ENCODE results near the gene TIMM23. TPM values are rescaled to one million over a fixed set of nuclear protein-coding genes. Genes with fewer than 3 reads are reported as not detected.

Gene TIMM23
- polyA plus RNA-seq, 2 of the 4 experiments (the other 2 are of a cell fraction) = 134 to 202 TPM

DNA sequence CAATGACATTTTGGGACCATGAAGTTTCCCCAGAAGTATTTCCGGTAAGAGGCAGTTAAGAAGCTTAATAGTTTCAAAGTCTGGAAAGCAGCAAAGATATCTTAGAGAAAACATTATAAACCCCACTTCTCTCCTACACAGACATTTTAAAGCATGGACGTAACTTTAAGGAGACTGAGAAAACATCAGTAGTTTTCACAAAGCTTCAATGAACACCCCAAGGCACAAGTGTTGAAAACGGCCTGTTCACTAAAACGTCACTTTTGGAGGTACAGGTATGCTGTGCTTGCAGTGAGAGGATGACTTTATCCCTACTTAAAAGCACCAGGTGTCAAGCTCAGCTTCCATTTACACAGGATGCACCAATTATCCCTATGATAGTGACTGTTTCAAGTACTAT lies 33.1 kb downstream of the TIMM23 start (continued):
- TF ChIP-seq, protein P1, sequence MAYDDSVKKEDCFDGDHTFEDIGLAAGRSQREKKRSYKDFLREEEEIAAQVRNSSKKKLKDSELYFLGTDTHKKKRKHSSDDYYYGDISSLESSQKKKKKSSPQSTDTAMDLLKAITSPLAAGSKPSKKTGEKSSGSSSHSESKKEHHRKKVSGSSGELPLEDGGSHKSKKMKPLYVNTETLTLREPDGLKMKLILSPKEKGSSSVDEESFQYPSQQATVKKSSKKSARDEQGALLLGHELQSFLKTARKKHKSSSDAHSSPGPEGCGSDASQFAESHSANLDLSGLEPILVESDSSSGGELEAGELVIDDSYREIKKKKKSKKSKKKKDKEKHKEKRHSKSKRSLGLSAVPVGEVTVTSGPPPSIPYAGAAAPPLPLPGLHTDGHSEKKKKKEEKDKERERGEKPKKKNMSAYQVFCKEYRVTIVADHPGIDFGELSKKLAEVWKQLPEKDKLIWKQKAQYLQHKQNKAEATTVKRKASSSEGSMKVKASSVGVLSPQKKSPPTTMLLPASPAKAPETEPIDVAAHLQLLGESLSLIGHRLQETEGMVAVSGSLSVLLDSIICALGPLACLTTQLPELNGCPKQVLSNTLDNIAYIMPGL (CRISPR knock-in tag; IDR thresholded peaks at IDR 0.05; ENCODE audit: borderline replicate concordance) = no peak
- TF ChIP-seq ESRRA (IDR thresholded peaks at IDR 0.05; ENCODE audit: borderline replicate concordance, low read length) (no peak), NPAS2 (CRISPR knock-in tag; IDR thresholded peaks at IDR 0.05; ENCODE audit: borderline replicate concordance) (no peak), RFX5 (IDR thresholded peaks at IDR 0.05) (no peak), PHF8 (IDR thresholded peaks at IDR 0.05; ENCODE audit: borderline replicate concordance, low read depth) (no peak), MAFK (IDR thresholded peaks at IDR 0.05; ENCODE audit: partially characterized antibody) (no peak), JUNB (IDR thresholded peaks at IDR 0.05) (no peak), NFE2L2 (conservative IDR thresholded peaks at IDR 0.05; ENCODE audit: low read length) (no peak), BHLHE40 (IDR thresholded peaks at IDR 0.05; ENCODE audit: low read depth, low read length) (no peak)
- TF ChIP-seq, protein P2, sequence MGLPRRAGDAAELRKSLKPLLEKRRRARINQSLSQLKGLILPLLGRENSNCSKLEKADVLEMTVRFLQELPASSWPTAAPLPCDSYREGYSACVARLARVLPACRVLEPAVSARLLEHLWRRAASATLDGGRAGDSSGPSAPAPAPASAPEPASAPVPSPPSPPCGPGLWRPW (IDR thresholded peaks at IDR 0.05) = no peak
- TF ChIP-seq, protein P3, sequence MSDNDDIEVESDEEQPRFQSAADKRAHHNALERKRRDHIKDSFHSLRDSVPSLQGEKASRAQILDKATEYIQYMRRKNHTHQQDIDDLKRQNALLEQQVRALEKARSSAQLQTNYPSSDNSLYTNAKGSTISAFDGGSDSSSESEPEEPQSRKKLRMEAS (IDR thresholded peaks at IDR 0.05) = no peak

DNA sequence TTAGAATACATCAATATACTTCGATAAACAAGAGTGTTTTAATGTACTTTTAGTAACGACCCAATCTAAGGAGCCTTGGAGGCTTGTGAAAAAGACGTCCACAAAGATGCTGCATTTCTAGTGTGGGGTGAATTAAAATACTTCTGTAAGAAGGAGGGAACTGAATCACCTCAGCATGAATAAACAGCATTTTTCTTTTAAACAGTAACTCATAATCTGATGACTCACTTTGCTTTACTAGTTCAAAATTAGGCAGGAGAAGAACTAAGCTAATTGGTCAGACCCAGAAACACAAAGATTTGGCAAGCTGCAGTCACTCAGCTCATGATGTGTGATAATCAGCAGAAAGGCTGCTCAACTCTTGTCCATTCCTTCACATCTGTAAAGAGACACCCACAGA lies 33.9 kb downstream of the TIMM23 start:
- ChIA-PET POLR2A (no interaction called here), CTCF (no interaction called here)
- peak overlapping the region in 1 of 2 experiments; percentile 4; a peak in 1 of 6 replicates for H3K27ac ChIP-seq
- 40% methylated on average over 3 of the region's 3 CpGs for WGBS (ENCODE audit: missing lambda C conversion rate)
- TF ChIP-seq FOSL2 (IDR thresholded peaks at IDR 0.05) = no peak
- TF ChIP-seq FOSL2 (CRISPR knock-in tag; IDR thresholded peaks at IDR 0.05) = peak; percentile 54
- no peak for TF ChIP-seq JUNB (IDR thresholded peaks at IDR 0.05)
- TF ChIP-seq, protein P4, sequence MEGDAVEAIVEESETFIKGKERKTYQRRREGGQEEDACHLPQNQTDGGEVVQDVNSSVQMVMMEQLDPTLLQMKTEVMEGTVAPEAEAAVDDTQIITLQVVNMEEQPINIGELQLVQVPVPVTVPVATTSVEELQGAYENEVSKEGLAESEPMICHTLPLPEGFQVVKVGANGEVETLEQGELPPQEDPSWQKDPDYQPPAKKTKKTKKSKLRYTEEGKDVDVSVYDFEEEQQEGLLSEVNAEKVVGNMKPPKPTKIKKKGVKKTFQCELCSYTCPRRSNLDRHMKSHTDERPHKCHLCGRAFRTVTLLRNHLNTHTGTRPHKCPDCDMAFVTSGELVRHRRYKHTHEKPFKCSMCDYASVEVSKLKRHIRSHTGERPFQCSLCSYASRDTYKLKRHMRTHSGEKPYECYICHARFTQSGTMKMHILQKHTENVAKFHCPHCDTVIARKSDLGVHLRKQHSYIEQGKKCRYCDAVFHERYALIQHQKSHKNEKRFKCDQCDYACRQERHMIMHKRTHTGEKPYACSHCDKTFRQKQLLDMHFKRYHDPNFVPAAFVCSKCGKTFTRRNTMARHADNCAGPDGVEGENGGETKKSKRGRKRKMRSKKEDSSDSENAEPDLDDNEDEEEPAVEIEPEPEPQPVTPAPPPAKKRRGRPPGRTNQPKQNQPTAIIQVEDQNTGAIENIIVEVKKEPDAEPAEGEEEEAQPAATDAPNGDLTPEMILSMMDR (IDR thresholded peaks at IDR 0.05) = no peak
- peaks cover 20% of the 10 kb centered on the region for H3K4me1 ChIP-seq
- no peaks in the 10 kb centered on the region for H3K9me3 ChIP-seq
- FAIRE-seq = no peak
- DNase-seq (ENCODE audit: low read depth in 1 of 2, low spot score in 1 of 2) = no peak
- no peak; a peak in 1 of 6 replicates for ATAC-seq
- no peak overlapping the region for H3K4me3 ChIP-seq
- H3K4me2 ChIP-seq = 0 out of 3 replicates have a peak overlapping the region, but pooled peaks have one; percentile 25

DNA sequence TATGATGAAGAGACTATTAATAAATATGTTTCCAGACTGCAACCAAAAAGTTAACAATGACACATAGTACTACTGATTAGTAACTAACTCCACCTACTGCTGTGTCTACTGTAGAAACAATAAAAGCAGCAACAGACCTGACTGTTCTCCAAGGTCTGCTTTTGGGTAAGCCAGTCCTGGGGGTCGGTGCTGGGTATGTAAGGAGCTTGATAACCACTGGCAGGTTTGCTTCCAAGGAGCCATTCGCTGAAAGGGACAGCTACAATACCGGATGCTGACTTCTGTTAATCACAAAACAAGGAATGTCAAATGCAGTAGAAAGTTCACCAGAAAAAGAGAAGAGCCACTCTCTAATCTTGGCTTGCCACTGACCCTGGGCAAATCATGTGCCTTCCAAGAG lies 40.5 kb downstream of the TIMM23 start:
- DNase-seq (ENCODE audit: low read depth in 1 of 2, low spot score in 1 of 2) (no peak), ATAC-seq (no peak), FAIRE-seq (no peak)
- Histone ChIP-seq H3K27ac (no peak overlapping the region), H3K9me3 (no peaks in the 10 kb centered on the region), H3K4me1 (no peaks in the 10 kb centered on the region), H3K4me2 (no peak overlapping the region), H3K4me3 (no peak overlapping the region)
- POLR2A ChIA-PET = interaction anchor here (0.6 kb wide), 1 partner anchor 9 kb away, joined by 3 read pairs; no protein-coding TSS in a partner anchor
- 93% methylated on average over 3 of the region's 3 CpGs for WGBS (ENCODE audit: missing lambda C conversion rate)
- no peak for TF ChIP-seq POLR2AphosphoS2 (conservative IDR thresholded peaks at IDR 0.05; ENCODE audit: low read length)
- no peak for TF ChIP-seq RCOR1 (IDR thresholded peaks at IDR 0.05; ENCODE audit: low read depth, low read length)
- no peak for TF ChIP-seq HEYL (CRISPR knock-in tag; IDR thresholded peaks at IDR 0.05)
- no peak for TF ChIP-seq MAZ (IDR thresholded peaks at IDR 0.05; ENCODE audit: borderline replicate concordance, low read depth, low read length)
- TF ChIP-seq, protein P5, sequence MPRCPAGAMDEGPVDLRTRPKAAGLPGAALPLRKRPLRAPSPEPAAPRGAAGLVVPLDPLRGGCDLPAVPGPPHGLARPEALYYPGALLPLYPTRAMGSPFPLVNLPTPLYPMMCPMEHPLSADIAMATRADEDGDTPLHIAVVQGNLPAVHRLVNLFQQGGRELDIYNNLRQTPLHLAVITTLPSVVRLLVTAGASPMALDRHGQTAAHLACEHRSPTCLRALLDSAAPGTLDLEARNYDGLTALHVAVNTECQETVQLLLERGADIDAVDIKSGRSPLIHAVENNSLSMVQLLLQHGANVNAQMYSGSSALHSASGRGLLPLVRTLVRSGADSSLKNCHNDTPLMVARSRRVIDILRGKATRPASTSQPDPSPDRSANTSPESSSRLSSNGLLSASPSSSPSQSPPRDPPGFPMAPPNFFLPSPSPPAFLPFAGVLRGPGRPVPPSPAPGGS (IDR thresholded peaks at IDR 0.05) = no peak
- no peak for TF ChIP-seq PHF8 (IDR thresholded peaks at IDR 0.05; ENCODE audit: borderline replicate concordance, low read depth)
- no peak for TF ChIP-seq BHLHE40 (IDR thresholded peaks at IDR 0.05; ENCODE audit: low read depth, low read length)
- TF ChIP-seq EHMT2 (IDR thresholded peaks at IDR 0.05; ENCODE audit: low read depth) = no peak
- TF ChIP-seq, protein P4 (IDR thresholded peaks at IDR 0.05) = no peak
- CTCF ChIA-PET = interaction anchor here (1.1 kb wide), 1 partner anchor 8 kb away, joined by 3 read pairs; no protein-coding TSS in a partner anchor

Data from A549 (cell line).